Amygdala (tissue), 56 donors: ENCODE data around the gene TMEM141.

Source experiments
- DNase-seq, 56 donors: peaks; one replicate each; lab custom pipeline; 2025; lab: John Stamatoyannopoulos, UW

Gene TMEM141

DNA sequence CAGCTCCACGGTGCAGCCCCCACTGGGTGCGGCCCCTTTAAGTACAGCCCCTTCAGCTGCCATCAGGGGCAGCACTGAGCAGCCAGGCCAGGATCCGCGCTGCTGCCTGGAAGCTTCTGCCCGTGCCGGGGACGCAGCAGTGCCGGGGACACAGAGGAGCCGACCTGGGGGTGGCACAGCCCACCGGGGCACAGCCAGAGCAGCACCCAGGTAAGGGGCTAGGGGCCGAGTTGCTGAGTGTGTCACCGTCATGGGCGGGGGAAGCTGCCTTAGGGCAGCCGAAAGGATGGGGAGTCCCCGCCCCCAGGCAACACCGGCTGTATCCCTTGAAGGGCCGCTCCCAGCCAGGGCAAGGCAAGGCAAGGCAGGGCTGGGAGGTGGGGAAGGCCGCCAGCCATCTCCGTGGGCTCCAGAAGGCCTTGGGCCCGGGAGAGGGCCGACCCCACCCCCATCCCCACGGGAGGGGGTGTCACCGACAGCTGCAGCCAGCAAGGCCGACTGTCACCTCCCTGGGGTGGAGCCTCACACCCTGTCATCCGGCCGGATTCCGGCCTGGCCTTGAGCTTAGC, 51.3 kb downstream of the TMEM141 start, which contains the start of gene AJM1:
Gene AJM1 (plus strand): TSS at position 99 of the 569 bp plus-strand sequence. CDS start 1,937 bp downstream, outside the sequence.
- peak in 55 of 56 donors; percentile 20 to 85 (median 66) for DNase-seq
